GM18519 (cell line): Measurements from ENCODE around the gene TSC2.

Experiments
- ATAC-seq: cut with Tn5 transposase; IDR thresholded peaks from one replicate; pipeline ENCODE4 v1.9.1; 2021; ENCODE audit warnings: mild to moderate bottlenecking, moderate library complexity; ENCODE audit not compliant: unreplicated experiment, low FRiP score

The TSC2 gene

GRCh38 chr16:2061526-2061925, 13.7 kb downstream of the TSC2 start:
- ATAC-seq, result no peak

- no peak for ATAC-seq
These were observed 15.0 kb downstream of the TSC2 start for GRCh38 chr16:2062801-2063200.

- ATAC-seq, result no peak
These were observed 16.1 kb downstream of the TSC2 start for GRCh38 chr16:2063861-2064260.

- ATAC-seq, result no peak
These were observed 16.7 kb downstream of the TSC2 start for GRCh38 chr16:2064368-2064945.

GRCh38 chr16:2066139-2066538, 18.4 kb downstream of the TSC2 start:
- ATAC-seq, result no peak

GRCh38 chr16:2070576-2071453, 23.0 kb downstream of the TSC2 start:
- no peak for ATAC-seq

GRCh38 chr16:2071454-2072202, 23.8 kb downstream of the TSC2 start:
- ATAC-seq, result no peak

GRCh38 chr16:2072926-2073325, 25.1 kb downstream of the TSC2 start:
- ATAC-seq, result no peak

- ATAC-seq, result no peak
These were observed 26.3 kb downstream of the TSC2 start for GRCh38 chr16:2074071-2074470.

GRCh38 chr16:2075631-2076030, 27.8 kb downstream of the TSC2 start:
- no peak for ATAC-seq

GRCh38 chr16:2076072-2076865, 28.5 kb downstream of the TSC2 start:
- no peak for ATAC-seq

GRCh38 chr16:2077016-2077415, 29.2 kb downstream of the TSC2 start:
- no peak for ATAC-seq

GRCh38 chr16:2077696-2078095, 29.9 kb downstream of the TSC2 start:
- ATAC-seq, result no peak

GRCh38 chr16:2078096-2078495, 30.3 kb downstream of the TSC2 start:
- ATAC-seq, result no peak

GRCh38 chr16:2078691-2079090, 30.9 kb downstream of the TSC2 start:
- no peak for ATAC-seq

- no peak for ATAC-seq
These were observed 31.6 kb downstream of the TSC2 start for GRCh38 chr16:2079311-2079800.

- ATAC-seq, result no peak
These were observed 32.2 kb downstream of the TSC2 start for GRCh38 chr16:2079991-2080390.

GRCh38 chr16:2081201-2082084, 33.7 kb downstream of the TSC2 start:
- no peak for ATAC-seq

GRCh38 chr16:2082171-2082982, 34.6 kb downstream of the TSC2 start:
- ATAC-seq, result no peak
